Kidney (tissue), 14 donors: ENCODE results near the gene RNF169. TPM values are rescaled to one million over a fixed set of nuclear protein-coding genes. Genes with fewer than 3 reads are reported as not detected.

Experiments
- DNase-seq, 5 donors: peaks; one replicate each; pipeline ENCODE4 v3.0.0-alpha.2; 2013 to 2020
- FAIRE-seq: peaks from 2 replicates; lab custom pipeline; 2012; peaks lifted over from hg19 to GRCh38; lab: Jason Lieb, UNC
- H3K27ac ChIP-seq, 2 donors: one replicate each; pipeline ENCODE4 v1.7.0; 2013; ENCODE audit warnings: low read depth in 2 of 2, low read length in 2 of 2, inconsistent platforms in 1 of 2
- H3K27me3 ChIP-seq: one replicate; pipeline ENCODE4 v1.7.1; 2013; ENCODE audit warnings: low read length, inconsistent platforms; ENCODE audit not compliant: control insufficient read depth, insufficient read depth
- H3K36me3 ChIP-seq, 3 donors: one replicate each; pipeline versions ENCODE4 v1.7.0 to v1.7.1; 2013; ENCODE audit warnings: low read length in 3 of 3, control low read depth in 1 of 3, inconsistent platforms in 1 of 3; ENCODE audit not compliant: insufficient read depth in 3 of 3, control insufficient read depth in 2 of 3
- H3K4me1 ChIP-seq, 3 donors: one replicate each; pipeline versions ENCODE4 v1.7.0 to v1.7.1; 2013; ENCODE audit warnings: low read length in 3 of 3, inconsistent platforms in 1 of 3, low read depth in 1 of 3; ENCODE audit not compliant: control insufficient read depth in 2 of 3, insufficient read depth in 2 of 3
- H3K4me3 ChIP-seq, 3 donors: one replicate each; pipeline versions ENCODE4 v1.7.0 to v1.8.1; 2013; ENCODE audit warnings: low read length in 3 of 3, control low read depth in 1 of 3, inconsistent platforms in 1 of 3
- H3K9ac ChIP-seq, 3 donors: one replicate each; pipeline versions ENCODE4 v1.7.0 to v1.7.1; 2013; ENCODE audit warnings: low read length in 3 of 3, control low read depth in 1 of 3, inconsistent platforms in 1 of 3
- H3K9me3 ChIP-seq, 3 donors: one replicate each; pipeline versions ENCODE4 v1.7.0 to v1.7.1; 2013; ENCODE audit warnings: low read length in 3 of 3, control low read depth in 1 of 3, inconsistent platforms in 1 of 3; ENCODE audit not compliant: control insufficient read depth in 2 of 3, insufficient read depth in 1 of 3
- CTCF ChIP-seq: IDR thresholded peaks from 3 replicates; pipeline ENCODE4 v1.5.1; 2012; ENCODE audit warnings: mild to moderate bottlenecking, moderate library complexity, borderline replicate concordance; ENCODE audit not compliant: insufficient read depth; ENCODE audit errors: extremely low read depth
- intact Hi-C: fragments of 100-400 bp; cut with DNase I; formaldehyde crosslinking; loops from one replicate; pipeline ENCODE4 v1.11.1; 2022
- polyA plus RNA-seq: library from polyadenylated mRNA; stranded (reverse); fragments of 350-450 nt; fragmentation: Illumina TruSeq; extraction: RNeasy Lipid Tissue Mini Kit (QIAGEN cat#74804); gene quantifications from one replicate; pipeline ENCODE4 v1.2.3, GENCODE V29; 2014; ENCODE audit warnings: low read depth, low replicate concordance; ENCODE audit not compliant: insufficient read depth
- total RNA-seq: library from RNA; stranded (reverse); fragmentation: NEBNext Ultra II Directional; extraction: Animal tissue kit (Norgen Biotek cat#: 25700); gene quantifications from one replicate; pipeline ENCODE4 v1.2.1, GENCODE V29; 2021
- donor health status: control.
- donor health status: control.
- donor health status: control.
- donor health status: control.
- donor health status: control.
- donor health status: DM: yes; HTN: yes; CAD: no.
- donor health status: Normal renal cell carcinoma (clear cell type).

Gene RNF169
- total and polyA plus RNA-seq, 2 donors from 2014 or later, result 3.1 to 19.6 TPM

DNA sequence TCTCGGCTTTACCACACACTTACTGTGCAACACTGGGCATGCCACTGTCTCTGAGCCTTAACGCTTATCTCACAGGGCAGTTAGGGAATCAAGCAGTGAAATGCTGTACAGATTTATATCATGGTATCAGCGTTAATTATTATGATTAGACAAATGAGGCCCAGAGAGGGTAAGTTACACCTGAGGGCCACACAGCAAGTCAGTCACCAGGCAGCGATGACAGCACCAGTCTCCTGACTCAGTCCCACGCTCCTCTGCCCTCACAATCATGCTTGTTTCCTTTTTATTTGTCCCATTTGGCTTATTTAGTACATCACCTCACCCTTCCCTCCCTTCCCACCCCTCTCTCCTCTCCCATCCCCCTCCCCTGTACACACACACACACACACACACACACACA is 29.6 kb upstream of the RNF169 start:
- DNase-seq, result no peak
- Histone ChIP-seq H3K9me3 (no peaks in the 10 kb centered on the region), H3K9ac (no peak overlapping the region), H3K4me1 (no peaks in the 10 kb centered on the region), H3K4me3 (no peak overlapping the region), H3K27ac (no peak overlapping the region), H3K27me3 (no peaks in the 10 kb centered on the region), H3K36me3 (no peaks in the 10 kb centered on the region)
- no peak for FAIRE-seq
- intact Hi-C loops, result no loop called here
- TF ChIP-seq CTCF, result no peak

GRCh38 chr11:74720596-74721478 is 27.8 kb upstream of the RNF169 start:
- Histone ChIP-seq H3K9ac (no peak overlapping the region), H3K4me1 (no peaks in the 10 kb centered on the region), H3K27me3 (no peaks in the 10 kb centered on the region), H3K27ac (peak overlapping the region in 1 of 2 donors; percentile 41), H3K9me3 (no peaks in the 10 kb centered on the region), H3K36me3 (no peaks in the 10 kb centered on the region), H3K4me3 (no peak overlapping the region)
- TF ChIP-seq CTCF, result no peak
- intact Hi-C loops, result loop anchor here (10.0 kb wide), 1 partner anchor 66 kb away; no protein-coding TSS in a partner anchor
- FAIRE-seq, result no peak
- peak in 4 of 5 donors; percentile 59 to 88 (median 76) for DNase-seq

DNA sequence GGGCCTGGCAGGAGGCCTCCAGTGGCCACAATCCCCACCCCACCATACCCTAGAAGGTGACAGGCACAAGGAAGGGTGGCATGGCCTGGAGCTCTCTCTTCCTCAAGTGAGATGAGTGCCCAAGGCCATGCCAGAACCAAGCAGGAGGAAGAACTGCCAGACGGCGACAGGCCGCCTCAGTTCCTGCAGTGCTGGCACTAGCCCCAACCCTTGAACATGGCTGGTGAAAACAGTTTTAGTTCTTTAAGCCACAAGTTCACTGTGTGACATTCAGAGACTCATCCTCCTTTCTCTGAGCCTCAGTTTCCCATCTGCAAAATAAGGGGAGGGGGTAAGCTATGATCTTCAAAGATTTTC is 27.2 kb upstream of the RNF169 start:
- H3K4me1 ChIP-seq, result no peaks in the 10 kb centered on the region
- no peak for DNase-seq
- H3K36me3 ChIP-seq, result no peaks in the 10 kb centered on the region
- H3K4me3 ChIP-seq, result no peak overlapping the region
- H3K9me3 ChIP-seq, result no peaks in the 10 kb centered on the region
- H3K27ac ChIP-seq, result no peak overlapping the region
- no peaks in the 10 kb centered on the region for H3K27me3 ChIP-seq
- no peak for TF ChIP-seq CTCF
- no peak overlapping the region for H3K9ac ChIP-seq
- no peak for FAIRE-seq
- intact Hi-C loops, result loop anchor here (10.0 kb wide), 1 partner anchor 67 kb away; no protein-coding TSS in a partner anchor
